ENCODE results near the gene IGFBP1.

The IGFBP1 gene

GRCh38 chr7:45881280-45881758 lies 7.0 kb upstream of the IGFBP1 start:
- DNase-seq: no peak

GRCh38 chr7:45881759-45882464 lies 6.4 kb upstream of the IGFBP1 start:
- no peak for DNase-seq

GRCh38 chr7:45882465-45882810 lies 5.8 kb upstream of the IGFBP1 start:
- DNase-seq: no peak

GRCh38 chr7:45884136-45884535 lies 4.2 kb upstream of the IGFBP1 start:
- no peak for DNase-seq

GRCh38 chr7:45885264-45885882 lies 2.9 kb upstream of the IGFBP1 start:
- no peak for DNase-seq

- DNase-seq: no peak
These were observed 1.2 kb upstream of the IGFBP1 start for GRCh38 chr7:45886931-45887667.

- no peak for DNase-seq
These were observed 692 bp downstream of the IGFBP1 start for GRCh38 chr7:45888993-45889366.

- DNase-seq: no peak
These were observed 1.2 kb downstream of the IGFBP1 start for GRCh38 chr7:45889367-45890067.

GRCh38 chr7:45890125-45890901 lies 2.0 kb downstream of the IGFBP1 start:
- DNase-seq: no peak

GRCh38 chr7:45890902-45891461 lies 2.7 kb downstream of the IGFBP1 start:
- no peak for DNase-seq

GRCh38 chr7:45891462-45892402 lies 3.4 kb downstream of the IGFBP1 start:
- DNase-seq: no peak

GRCh38 chr7:45892407-45893035 lies 4.2 kb downstream of the IGFBP1 start:
- no peak for DNase-seq

GRCh38 chr7:45893374-45893995 lies 5.2 kb downstream of the IGFBP1 start:
- DNase-seq: no peak

GRCh38 chr7:45893996-45894664 lies 5.8 kb downstream of the IGFBP1 start:
- no peak for DNase-seq

- no peak for DNase-seq
These were observed 6.4 kb downstream of the IGFBP1 start for GRCh38 chr7:45894665-45895062.

- DNase-seq: no peak
These were observed 8.9 kb downstream of the IGFBP1 start for GRCh38 chr7:45897042-45897690.

GRCh38 chr7:45898222-45898621 lies 9.9 kb downstream of the IGFBP1 start:
- no peak for DNase-seq

- DNase-seq: no peak
These were observed 13.3 kb downstream of the IGFBP1 start for GRCh38 chr7:45901566-45901965.

- no peak for DNase-seq
These were observed 14.5 kb downstream of the IGFBP1 start for GRCh38 chr7:45902820-45903219.
